SU-DHL-6 (cell line): ENCODE results near the gene BZW1.

Source experiments
- H2AFZ ChIP-seq: fragments of 200-600 bp; sonication (generic); 2 replicates; pipeline ENCODE4 v1.6.1; 2014; ENCODE audit warnings: low read depth, mild to moderate bottlenecking, moderate library complexity, mixed read lengths, antibody characterized with exemption, low read length; ENCODE audit not compliant: severe bottlenecking
- H3F3A ChIP-seq: fragments of 200-600 bp; shearing (Covaris generic); 2 replicates; pipeline ENCODE4 v1.6.0; 2016; ENCODE audit warnings: antibody characterized with exemption, mild to moderate bottlenecking; ENCODE audit not compliant: insufficient read depth
- H3K27ac ChIP-seq: fragments of 200-600 bp; sonication (generic); 2 replicates; pipeline ENCODE4 v1.5.1; 2016; ENCODE audit warnings: low read depth, mild to moderate bottlenecking, low read length, moderate library complexity, mixed read lengths
- H3K27me3 ChIP-seq: fragments of 200-600 bp; sonication (generic), shearing (Covaris generic); 2 replicates; pipeline ENCODE4 v1.6.0; 2014; ENCODE audit warnings: mild to moderate bottlenecking, low read length
- H3K36me3 ChIP-seq: fragments of 200-600 bp; sonication (generic); 2 replicates; pipeline ENCODE4 v1.6.1; 2014; ENCODE audit warnings: mild to moderate bottlenecking, low read length, mixed read lengths
- H3K4me2 ChIP-seq: fragments of 300-600, 200-600 bp; shearing (Covaris generic), sonication (generic); 2 replicates; pipeline ENCODE4 v1.6.0; 2014; ENCODE audit warnings: low read length, low read depth, mild to moderate bottlenecking; ENCODE audit not compliant: poor library complexity, severe bottlenecking
- H3K4me3 ChIP-seq: fragments of 200-600 bp; sonication (generic); 2 replicates; pipeline ENCODE4 v1.5.1; 2014; ENCODE audit warnings: antibody characterized with exemption, low read length, mild to moderate bottlenecking, mixed read lengths; ENCODE audit not compliant: insufficient read depth, poor library complexity, severe bottlenecking
- H3K79me2 ChIP-seq: fragments of 200-600 bp; sonication (generic); 2 replicates; pipeline ENCODE4 v1.6.1; 2014; ENCODE audit warnings: mild to moderate bottlenecking, low read length, moderate library complexity; ENCODE audit not compliant: insufficient read depth
- H3K9ac ChIP-seq: fragments of 200-600 bp; sonication (generic); 2 replicates; pipeline ENCODE4 v1.7.0; 2014; ENCODE audit warnings: mild to moderate bottlenecking, low read length
- H3K9me2 ChIP-seq: fragments of 200-600 bp; sonication (generic); replicated peaks from 2 replicates; pipeline ENCODE4 v1.6.1; 2014; ENCODE audit warnings: low read length; ENCODE audit not compliant: insufficient read depth
- H3K9me3 ChIP-seq: fragments of 200-600 bp; sonication (generic); 2 replicates; pipeline ENCODE4 v1.6.1; 2014; ENCODE audit warnings: low read length, mixed read lengths; ENCODE audit not compliant: insufficient read depth
- H4K20me1 ChIP-seq: fragments of 200-600 bp; sonication (generic); 2 replicates; pipeline ENCODE4 v1.6.1; 2014; ENCODE audit warnings: low read depth, mild to moderate bottlenecking, antibody characterized with exemption, low read length, moderate library complexity, mixed read lengths
- CTCF ChIP-seq: fragments of 200-600 bp; sonication (generic); IDR thresholded peaks from one replicate; pipeline ENCODE4 v1.5.1; 2017; ENCODE audit warnings: antibody characterized with exemption, mild to moderate bottlenecking, low read length, moderate library complexity; ENCODE audit not compliant: insufficient read depth, poor library complexity, severe bottlenecking
- EZH2phosphoT487 ChIP-seq: fragments of 200-600 bp; sonication (generic), shearing (Covaris generic); conservative IDR thresholded peaks from 2 replicates; pipeline ENCODE4 v1.6.1; 2018; ENCODE audit warnings: mild to moderate bottlenecking, antibody characterized with exemption, low read length, moderate library complexity, mixed read lengths

Gene BZW1

GRCh38 chr2:200845194-200845593, 33.5 kb downstream of the BZW1 start:
- H3K79me2 ChIP-seq: no peaks in the 10 kb centered on the region
- H2AFZ ChIP-seq: no peak overlapping the region
- H3K9ac ChIP-seq: no peak overlapping the region
- H3K4me3 ChIP-seq: no peak overlapping the region
- no peaks in the 10 kb centered on the region for H4K20me1 ChIP-seq
- no peaks in the 10 kb centered on the region for H3K9me2 ChIP-seq
- no peak for TF ChIP-seq EZH2phosphoT487
- TF ChIP-seq CTCF: no peak
- H3K36me3 ChIP-seq: no peaks in the 10 kb centered on the region
- no peak overlapping the region for H3K4me2 ChIP-seq
- no peaks in the 10 kb centered on the region for H3K27me3 ChIP-seq
- no peak overlapping the region for H3K27ac ChIP-seq
- peaks cover 17% of the 10 kb centered on the region; the same call in 1 of the 2 replicates for H3F3A ChIP-seq
- H3K9me3 ChIP-seq: no peaks in the 10 kb centered on the region

GRCh38 chr2:200845669-200846325, 34.1 kb downstream of the BZW1 start:
- H2AFZ ChIP-seq: no peak overlapping the region
- no peak overlapping the region for H3K9ac ChIP-seq
- peaks cover 23% of the 10 kb centered on the region for H3F3A ChIP-seq
- no peaks in the 10 kb centered on the region for H3K79me2 ChIP-seq
- H3K9me3 ChIP-seq: no peaks in the 10 kb centered on the region
- no peaks in the 10 kb centered on the region for H4K20me1 ChIP-seq
- TF ChIP-seq CTCF (no peak), EZH2phosphoT487 (no peak)
- H3K27ac ChIP-seq: no peak overlapping the region
- H3K27me3 ChIP-seq: no peaks in the 10 kb centered on the region
- H3K4me3 ChIP-seq: no peak overlapping the region
- H3K36me3 ChIP-seq: no peaks in the 10 kb centered on the region
- no peaks in the 10 kb centered on the region for H3K9me2 ChIP-seq
- H3K4me2 ChIP-seq: no peak overlapping the region

GRCh38 chr2:200847269-200847668, 35.6 kb downstream of the BZW1 start:
- Histone ChIP-seq H3K4me3 (no peak overlapping the region), H3K9me2 (no peaks in the 10 kb centered on the region), H3K4me2 (no peak overlapping the region), H3F3A (peaks cover 36% of the 10 kb centered on the region), H3K79me2 (no peaks in the 10 kb centered on the region), H3K27ac (no peak overlapping the region), H3K36me3 (peaks cover 3% of the 10 kb centered on the region; the same call in 1 of the 2 replicates), H2AFZ (no peak overlapping the region), H3K9ac (no peak overlapping the region), H3K9me3 (no peaks in the 10 kb centered on the region), H3K27me3 (no peaks in the 10 kb centered on the region), H4K20me1 (no peaks in the 10 kb centered on the region)
- TF ChIP-seq EZH2phosphoT487 (no peak), CTCF (no peak)
